ENCODE data around the gene OR2AK2.

Gene OR2AK2, protein sequence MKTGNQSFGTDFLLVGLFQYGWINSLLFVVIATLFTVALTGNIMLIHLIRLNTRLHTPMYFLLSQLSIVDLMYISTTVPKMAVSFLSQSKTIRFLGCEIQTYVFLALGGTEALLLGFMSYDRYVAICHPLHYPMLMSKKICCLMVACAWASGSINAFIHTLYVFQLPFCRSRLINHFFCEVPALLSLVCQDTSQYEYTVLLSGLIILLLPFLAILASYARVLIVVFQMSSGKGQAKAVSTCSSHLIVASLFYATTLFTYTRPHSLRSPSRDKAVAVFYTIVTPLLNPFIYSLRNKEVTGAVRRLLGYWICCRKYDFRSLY

DNA sequence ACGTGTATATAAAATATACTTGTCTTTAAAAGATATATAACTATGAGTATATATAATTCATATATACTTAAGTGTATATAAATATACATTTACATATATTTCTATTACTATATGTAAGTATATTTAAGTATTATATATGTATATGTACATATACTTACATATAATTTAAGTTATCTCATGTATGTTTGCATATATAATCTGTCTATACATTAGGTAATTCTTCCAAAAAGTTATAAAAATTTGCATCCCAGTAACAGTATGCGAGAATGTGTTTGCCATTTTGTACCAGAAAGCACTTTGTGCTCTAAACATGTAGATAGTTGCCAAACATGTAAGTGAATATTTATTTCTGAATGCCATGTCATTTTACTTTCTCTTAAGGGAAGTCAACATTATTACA lies at the start of gene OR2AK2:
OR2AK2 (plus strand) TSS at position 301 of the 400 bp plus-strand sequence. CDS start 144 bp downstream, outside the sequence.
- no peak for DNase-seq (ENCODE audit: low spot score)

DNA sequence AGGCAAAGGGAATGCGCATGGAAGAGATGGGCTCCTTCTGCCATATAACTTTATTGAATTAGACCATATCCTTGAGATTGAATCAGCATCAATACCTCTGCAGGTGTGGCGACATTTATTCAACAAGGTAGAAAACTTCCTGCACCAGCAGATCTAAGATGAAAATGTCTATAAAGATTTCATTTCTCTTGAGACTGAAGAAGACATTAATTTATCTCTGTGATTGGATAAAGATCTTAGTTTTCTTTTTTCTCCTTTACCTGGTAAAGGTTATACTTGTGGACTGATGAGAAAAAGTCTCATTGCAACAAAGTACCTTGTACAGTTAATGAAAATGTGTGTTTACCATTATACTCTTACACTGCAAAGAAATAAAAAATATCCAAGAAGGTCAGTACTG lies 45.1 kb upstream of the OR2AK2 start, which contains the start of gene OR2T8:
OR2T8 (plus strand) TSS at position 301 of the 400 bp plus-strand sequence. CDS start 766 bp downstream, outside the sequence.
- DNase-seq (ENCODE audit: low spot score): no peak

DNA sequence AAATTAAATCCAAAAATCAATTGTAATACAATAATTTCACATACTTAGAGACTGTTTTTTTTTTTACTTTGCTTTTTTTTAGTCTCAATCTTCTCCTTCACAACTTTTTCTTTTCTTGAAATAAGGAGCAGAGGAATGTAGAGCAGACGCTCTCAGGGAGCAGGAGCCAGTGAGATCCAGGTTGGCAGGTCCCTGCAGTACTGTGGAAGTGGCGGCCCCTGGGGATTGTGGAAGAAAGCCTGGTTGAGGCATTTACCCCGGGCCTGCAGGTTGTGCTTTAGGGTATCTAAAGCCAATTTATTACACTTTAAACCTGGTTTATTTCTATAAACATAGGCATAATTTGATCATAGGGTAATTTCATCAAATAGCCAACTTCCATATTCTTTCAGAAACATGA lies 41.1 kb upstream of the OR2AK2 start:
- no peak for DNase-seq (ENCODE audit: low spot score)

DNA sequence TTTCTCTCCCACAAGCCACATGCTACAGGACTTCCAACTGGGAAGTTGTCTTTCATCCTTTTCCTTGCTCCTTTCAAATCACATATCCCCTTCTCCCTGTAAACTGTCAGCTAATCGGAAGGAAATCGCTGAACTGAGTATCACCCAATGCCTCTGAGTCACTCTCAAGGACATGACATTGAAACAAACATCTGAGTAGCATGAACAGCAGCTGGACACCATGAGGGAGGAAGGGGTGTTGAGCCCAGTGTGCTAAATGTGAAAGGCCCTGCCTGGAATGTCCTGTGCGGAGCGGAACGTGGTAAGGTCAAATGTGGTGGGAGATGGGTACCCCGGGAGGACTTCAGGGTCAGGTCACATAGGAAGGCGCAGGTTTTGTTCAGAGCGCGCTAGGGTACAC lies 40.2 kb upstream of the OR2AK2 start, which contains the start of gene OR2AJ1:
OR2AJ1 (plus strand) TSS at position 22 of the 400 bp plus-strand sequence. CDS start 8,880 bp downstream, outside the sequence.
- DNase-seq (ENCODE audit: low spot score): no peak

DNA sequence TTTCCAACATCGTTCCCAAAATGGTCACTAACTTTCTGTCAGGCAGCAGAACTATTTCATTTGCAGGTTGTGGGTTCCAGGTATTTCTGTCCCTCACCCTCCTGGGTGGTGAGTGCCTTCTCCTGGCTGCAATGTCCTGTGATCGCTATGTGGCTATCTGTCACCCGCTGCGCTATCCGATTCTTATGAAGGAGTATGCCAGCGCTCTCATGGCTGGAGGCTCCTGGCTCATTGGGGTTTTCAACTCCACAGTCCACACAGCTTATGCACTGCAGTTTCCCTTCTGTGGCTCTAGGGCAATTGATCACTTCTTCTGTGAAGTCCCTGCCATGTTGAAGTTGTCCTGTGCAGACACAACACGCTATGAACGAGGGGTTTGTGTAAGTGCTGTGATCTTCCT lies 31.0 kb upstream of the OR2AK2 start:
- no peak for DNase-seq (ENCODE audit: low spot score)

DNA sequence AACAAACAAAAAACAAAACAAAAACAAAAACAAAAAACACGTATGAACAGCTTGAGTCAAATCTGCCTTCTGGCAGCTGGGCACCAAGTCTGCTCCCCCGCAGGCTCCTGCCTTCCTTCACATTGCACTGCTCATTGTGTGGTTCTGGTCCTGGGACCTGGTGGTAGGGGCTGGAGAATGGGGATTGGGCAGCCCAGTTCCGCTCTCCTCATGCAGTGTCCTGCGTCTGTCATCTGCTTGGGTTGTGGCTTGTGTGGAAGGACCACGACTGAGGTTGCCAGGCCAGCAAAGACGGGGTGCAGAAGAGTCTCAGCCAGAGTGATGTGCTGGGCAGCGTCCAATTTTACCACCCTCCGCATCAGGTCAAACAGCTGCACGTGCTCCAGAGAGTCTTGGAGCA lies 29.3 kb upstream of the OR2AK2 start:
- DNase-seq (ENCODE audit: low spot score): no peak

DNA sequence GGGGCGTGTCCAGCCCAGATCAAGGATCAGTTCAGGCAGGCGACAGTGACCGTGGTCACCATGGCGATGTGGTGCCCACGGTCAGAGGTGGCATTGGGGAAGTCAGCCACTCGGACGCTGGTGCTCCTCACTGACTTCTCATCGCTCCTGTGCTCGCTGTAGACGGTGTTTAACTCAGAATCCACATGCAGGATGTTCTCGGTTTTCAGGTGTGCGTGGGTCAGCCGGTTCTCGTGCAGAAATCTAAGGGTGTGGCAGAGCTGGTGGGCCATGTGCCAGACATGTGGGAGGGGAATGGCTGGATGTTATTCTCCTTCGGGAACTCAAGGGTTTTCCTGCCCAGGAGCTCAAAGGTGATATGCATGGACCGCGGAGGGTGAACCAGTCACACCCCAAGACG lies 28.6 kb upstream of the OR2AK2 start:
- no peak for DNase-seq (ENCODE audit: low spot score)

DNA sequence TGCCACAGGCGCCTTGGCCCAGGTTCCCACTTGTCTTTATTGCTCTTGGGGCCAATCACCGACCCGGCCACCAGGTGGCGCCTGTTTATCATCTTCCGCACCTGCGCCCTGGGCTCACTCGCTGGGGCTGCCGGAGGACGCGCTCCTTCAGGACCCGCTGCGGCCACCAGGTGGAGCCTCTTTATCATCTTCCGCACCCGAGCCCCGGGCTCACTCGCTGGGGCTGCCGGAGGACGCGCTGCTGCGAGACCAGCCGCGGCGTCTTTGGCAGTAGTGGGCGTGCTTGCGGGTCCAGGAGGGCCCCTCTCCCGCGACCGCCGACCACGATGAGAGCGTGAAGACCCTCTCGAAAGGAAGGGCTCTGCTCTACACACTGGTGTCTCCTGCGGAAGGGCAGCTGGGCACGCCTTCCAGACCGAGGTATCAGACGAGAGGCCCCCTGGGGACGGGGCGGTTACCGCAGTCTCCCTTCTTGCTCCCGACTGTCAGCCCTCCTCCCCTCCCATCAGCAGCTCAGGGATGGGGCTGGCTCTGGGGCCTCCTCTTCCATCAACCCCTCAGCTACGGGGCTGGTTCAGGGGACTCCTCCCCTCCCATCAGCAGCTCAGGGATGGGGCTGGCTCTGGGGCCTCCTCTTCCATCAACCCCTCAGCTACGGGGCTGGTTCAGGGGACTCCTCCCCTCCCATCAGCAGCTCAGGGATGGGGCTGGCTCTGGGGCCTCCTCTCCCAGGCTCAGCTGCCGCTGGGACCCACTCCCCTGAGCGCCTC lies 27.9 kb upstream of the OR2AK2 start:
- DNase-seq (ENCODE audit: low spot score): peak; percentile 46

DNA sequence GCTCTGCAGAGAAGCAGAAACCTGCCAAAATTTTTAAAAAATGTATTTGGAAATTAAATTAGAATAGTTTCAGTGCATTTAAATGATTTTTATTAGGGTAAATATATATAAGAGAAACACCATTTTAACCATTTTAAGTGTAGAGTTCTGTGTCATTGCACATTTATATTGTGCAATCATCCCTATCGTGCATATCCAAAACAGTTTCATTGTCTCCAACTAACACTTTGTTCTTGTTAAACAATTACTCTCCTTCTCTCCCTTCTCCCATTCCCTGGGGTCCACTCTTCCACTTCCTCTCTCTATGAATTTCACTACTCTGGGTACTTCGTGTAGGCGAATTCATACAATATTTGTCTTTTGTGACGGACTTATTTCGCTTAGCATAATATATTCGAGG lies 22.4 kb upstream of the OR2AK2 start:
- no peak for DNase-seq (ENCODE audit: low spot score)

DNA sequence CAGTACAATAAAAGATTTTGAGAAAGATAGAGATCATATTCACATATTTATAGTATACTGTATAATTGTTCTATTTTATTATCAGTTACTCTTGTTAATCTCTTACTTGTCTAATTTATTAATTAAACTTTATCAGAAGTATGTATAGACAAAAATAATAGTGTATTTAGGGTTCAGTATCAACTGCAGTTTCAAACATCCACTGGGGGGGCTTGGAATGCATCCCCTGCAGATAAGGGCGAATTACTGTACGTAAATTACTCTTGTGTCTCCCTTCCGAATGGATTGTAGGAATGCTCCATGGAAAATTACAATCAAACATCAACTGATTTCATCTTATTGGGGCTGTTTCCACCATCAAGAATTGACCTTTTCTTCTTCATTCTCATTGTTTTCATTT lies 16.5 kb upstream of the OR2AK2 start, which contains the start of gene OR2L8:
OR2L8 (plus strand) TSS at position 301 of the 400 bp plus-strand sequence; CDS start at position 301, 0 bp downstream.
- DNase-seq (ENCODE audit: low spot score): no peak

DNA sequence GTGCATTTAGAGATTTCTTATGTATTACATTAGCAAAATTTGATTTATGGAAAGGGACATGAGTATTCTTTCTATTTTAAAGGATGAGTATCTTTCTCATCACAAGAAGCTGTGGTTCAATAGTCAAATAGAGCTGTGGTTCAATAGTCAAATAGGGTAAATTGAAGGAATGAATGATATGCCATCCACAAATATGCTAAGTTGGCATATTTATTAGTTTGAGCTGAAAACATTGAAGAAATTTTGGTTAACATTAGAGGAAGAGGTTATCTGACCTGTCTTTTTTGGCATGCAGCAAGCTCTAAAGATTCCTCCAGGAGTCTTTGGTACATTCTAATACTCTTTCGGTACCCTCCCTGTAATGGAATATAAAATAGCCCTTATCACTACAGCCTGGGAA lies 11.6 kb upstream of the OR2AK2 start:
- DNase-seq (ENCODE audit: low spot score): no peak

DNA sequence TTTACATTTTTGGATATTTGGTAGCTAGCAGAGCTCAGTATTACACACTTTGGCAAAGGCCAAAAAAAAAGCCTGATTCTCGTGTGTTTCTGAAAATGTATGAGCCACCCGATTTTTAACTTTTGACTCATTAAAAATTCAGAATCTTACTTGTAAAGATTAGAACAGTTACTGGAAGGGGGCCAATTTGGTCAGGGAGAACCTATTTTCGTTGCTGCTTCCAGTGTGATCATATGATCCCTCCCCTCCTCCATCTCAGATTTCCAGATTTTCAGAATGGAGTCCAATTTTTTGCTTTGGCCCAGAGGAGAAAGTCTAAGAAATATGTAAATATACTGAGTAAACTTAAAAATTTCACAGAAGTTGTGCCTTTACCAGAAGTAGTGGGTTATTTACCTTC lies 3.2 kb upstream of the OR2AK2 start:
- no peak for DNase-seq (ENCODE audit: low spot score)

DNA sequence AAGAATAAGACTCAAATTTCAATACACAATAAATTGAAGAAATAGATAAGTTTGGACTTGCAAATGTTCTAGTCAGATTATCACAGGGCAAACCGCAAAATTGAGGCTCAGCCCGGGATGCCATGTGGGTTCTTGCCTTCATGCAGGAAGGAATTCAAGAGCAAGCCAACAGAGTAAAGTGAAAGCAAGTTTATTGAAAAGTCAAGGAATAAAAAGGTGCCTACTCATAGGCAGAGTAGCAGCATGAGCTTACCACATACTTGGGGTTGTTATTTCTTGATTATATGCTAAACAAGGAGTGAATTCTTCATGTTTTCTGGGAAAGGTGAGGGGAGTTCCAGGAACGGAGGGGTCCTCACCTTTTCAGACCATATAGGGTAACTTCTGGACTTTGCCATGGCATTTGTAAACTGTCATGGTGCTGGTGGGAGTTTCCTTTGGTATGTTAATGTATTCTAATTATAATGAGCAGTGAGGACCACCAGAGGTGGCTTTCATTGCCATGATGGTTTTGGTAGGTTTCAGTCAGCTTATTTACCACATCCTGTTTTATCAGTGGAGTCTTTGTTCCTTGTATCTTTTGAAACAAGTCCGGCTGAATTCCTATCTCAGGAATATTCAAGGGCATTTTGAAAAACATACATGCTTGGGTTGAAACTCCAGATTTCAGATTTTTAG lies 2.0 kb upstream of the OR2AK2 start:
- DNase-seq (ENCODE audit: low spot score): no peak

DNA sequence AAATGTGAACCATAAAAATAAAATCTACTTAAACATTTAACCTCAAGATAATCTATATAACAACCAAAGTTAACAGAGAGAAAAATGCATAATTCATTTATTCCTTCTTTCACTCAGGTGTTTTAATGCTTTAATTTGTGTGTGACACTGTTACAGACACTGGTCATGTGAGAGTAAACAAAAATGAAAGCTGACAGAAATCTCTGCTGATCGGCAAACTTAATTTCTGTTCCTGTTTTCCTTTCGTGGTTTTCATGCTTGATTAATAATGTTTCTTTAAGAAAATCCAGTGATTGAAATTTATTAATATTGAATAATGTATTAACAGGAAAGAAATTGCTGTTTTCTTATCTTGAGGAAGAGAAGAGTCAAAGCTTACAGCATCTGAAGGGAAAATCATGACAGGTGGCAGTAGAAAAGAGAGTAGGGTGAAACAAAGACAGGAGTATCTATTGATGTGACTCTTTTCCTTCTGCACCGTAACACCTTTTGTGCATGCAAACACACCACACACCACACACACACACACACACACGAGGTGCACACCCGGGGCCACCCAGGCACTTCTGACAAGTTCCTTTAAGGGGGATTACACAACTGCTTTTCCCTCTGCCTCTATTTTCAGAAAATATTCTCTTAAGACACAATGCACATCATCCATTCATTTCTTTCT lies 1.6 kb downstream of the OR2AK2 start:
- DNase-seq (ENCODE audit: low spot score): no peak

DNA sequence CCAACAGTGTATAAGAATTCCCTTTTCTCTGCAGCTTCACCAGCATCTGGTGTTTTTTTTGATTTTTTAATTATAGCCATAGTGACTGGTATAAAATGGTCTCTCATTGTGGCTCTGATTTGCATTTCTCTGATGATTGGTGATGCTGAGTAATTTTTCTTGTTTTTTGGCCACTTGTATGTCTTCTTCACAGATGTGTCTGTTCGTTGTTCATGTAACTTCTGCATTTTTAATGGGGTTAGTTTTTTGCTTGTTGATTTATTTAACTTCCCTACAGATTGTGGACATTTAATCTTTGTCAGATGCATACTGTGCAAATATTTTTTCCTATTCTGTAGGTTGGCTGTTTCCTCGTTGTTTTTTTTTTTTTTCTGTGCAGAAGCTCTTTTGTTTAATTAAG lies 28.0 kb downstream of the OR2AK2 start:
- DNase-seq (ENCODE audit: low spot score): no peak

DNA sequence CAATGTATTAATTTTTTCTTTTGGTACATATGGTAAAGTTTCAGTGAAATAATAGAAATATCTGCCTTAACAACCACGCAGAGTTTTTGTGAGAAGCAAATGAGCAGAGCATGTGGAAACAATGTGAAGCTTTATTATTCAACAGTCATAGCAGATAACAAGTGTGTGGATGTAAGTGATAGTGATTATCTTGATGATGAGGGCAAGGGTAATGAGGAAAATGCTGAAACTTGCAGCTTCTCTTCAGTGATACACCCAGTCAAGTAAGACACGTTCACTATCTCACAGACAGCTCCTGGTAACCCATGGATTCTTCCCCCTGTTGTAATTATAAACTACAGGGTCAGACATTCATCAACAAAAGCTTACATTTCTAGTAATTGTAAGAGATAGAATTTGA lies 33.8 kb downstream of the OR2AK2 start:
- no peak for DNase-seq (ENCODE audit: low spot score)

DNA sequence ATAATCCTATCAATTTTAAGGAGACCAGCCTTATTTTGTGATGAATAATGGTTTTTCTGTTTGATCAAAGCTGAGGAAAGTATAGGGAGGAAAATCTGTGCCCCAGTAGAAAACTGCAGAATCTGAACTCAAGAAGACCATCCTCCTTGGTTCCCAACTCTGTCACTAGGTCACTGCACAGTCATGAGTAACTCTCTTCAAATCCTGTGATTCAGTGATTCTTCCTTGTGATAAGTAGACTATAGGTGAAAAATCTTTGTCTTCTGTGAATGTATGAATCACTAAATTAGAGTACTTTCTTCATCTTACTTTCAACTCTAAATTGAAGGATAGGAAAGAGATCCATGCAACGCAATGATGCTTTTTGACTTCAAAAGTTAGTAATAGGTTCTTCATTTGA lies 35.1 kb downstream of the OR2AK2 start:
- DNase-seq (ENCODE audit: low spot score): no peak

DNA sequence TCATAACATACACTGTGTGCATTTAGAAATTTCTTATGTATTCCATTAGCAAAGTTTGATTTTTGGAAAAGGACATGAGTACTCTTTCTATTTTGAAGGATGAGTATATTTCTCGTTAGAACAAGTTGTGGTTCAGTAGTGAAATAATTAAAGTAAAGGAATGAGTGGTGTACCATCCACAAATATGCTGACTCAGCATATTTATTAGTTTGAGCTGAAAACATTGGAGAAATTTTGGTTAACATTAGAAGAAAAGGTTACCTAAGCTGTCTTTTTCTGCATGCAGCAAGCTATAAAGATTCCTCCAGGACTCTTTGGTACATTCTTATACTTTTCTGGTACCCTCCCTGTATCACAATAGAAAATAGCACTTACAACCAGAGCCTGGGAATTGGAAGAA lies 42.7 kb downstream of the OR2AK2 start:
- DNase-seq (ENCODE audit: low spot score): no peak

DNA sequence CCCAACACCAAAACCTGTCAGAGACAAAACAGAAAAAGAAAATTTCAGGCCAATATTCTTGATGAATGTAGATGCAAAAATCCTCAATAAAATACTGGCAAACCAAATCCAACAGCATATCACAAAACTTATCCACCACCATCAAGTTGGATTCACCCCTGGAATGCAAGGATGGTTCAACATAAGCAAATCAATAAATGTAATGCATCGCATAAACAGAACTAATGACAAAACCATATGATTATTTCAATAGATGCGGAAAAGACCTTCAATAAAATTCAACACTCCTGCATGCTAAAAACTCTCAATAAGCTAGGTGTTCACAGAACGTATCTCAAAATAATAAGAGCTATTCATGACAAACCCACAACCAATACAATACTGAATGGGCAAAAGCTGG lies 44.6 kb downstream of the OR2AK2 start:
- DNase-seq (ENCODE audit: low spot score): no peak

DNA sequence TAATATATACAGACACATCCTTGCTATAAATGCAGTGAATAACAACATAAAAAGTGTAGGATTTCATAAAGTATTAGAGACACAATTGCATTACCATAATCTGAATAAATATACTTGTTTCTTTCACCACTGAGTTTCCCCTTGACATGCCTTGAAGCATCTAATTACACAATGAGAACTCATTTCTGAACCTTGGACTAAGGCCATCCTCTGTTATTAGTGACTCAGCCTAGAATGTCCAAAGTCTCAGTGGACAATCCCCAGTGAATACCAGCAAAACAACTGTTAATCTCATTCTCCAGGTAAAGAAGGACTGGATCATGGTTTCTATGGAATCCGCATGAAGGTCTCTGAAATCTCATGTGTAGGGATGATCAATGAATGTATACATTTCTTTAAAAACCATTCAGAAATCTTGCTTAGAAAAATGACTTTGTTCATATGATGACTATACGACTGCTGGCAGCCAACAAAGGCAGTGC lies 48.2 kb downstream of the OR2AK2 start, which contains the start of gene OR2L5:
OR2L5 (plus strand) TSS at position 432 of the 482 bp plus-strand sequence. CDS start 8,288 bp downstream, outside the sequence.
- DNase-seq (ENCODE audit: low spot score): peak; percentile 13

DNA sequence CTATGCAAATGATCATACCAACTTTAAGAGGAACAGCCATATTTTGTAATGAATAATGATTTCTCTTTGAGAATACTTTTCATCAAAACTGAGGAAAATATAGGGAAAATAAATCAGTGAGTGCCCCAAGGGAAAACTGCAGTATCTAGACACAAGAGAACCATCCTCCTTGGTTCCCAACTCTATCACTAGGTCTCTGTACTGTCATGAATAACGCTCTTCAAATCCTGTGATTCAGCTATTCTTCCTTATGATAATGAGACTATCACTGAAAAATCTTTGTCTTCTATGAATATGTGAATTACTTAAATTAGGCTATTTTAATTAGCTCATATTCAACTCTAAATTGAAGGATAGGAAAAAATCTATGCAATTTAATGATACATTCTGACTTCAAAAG lies 50.8 kb downstream of the OR2AK2 start:
- DNase-seq (ENCODE audit: low spot score): peak; percentile 17
